GM18519 (cell line): Measurements from ENCODE around the gene SLC22A7.
"Not testable (repeated sequence)": the region's sequence is repeated elsewhere in the genome, so short reads cannot be mapped to it uniquely, and the experiment has no call there.

Source experiments
- ATAC-seq: cut with Tn5 transposase; IDR thresholded peaks from one replicate; pipeline ENCODE4 v1.9.1; 2021; ENCODE audit warnings: mild to moderate bottlenecking, moderate library complexity; ENCODE audit not compliant: unreplicated experiment, low FRiP score

Gene SLC22A7

GRCh38 chr6:43299338-43300293 lies 1.6 kb downstream of the SLC22A7 start:
- ATAC-seq = no peak

GRCh38 chr6:43301081-43301870 lies 3.2 kb downstream of the SLC22A7 start:
- ATAC-seq = no peak

DNA sequence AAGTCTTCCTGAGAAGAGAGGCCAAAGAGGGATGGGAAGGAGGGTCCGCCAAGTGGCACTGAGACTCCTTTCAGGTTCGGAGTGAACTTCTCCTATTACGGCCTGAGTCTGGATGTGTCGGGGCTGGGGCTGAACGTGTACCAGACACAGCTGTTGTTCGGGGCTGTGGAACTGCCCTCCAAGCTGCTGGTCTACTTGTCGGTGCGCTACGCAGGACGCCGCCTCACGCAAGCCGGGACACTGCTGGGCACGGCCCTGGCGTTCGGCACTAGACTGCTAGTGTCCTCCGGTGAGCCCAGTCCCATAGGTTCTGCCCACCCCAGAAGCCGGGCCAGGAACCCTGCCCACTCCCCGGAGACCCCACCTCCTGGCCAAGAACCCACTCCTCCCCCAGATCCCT lies 4.1 kb downstream of the SLC22A7 start:
- ATAC-seq = no peak

- ATAC-seq = not testable (repeated sequence)
Observed at GRCh38 chr6:43303006-43303405, 4.9 kb downstream of the SLC22A7 start.

GRCh38 chr6:43303751-43304331 lies 5.8 kb downstream of the SLC22A7 start:
- ATAC-seq = no peak

GRCh38 chr6:43304361-43304760 lies 6.3 kb downstream of the SLC22A7 start:
- ATAC-seq = no peak

DNA sequence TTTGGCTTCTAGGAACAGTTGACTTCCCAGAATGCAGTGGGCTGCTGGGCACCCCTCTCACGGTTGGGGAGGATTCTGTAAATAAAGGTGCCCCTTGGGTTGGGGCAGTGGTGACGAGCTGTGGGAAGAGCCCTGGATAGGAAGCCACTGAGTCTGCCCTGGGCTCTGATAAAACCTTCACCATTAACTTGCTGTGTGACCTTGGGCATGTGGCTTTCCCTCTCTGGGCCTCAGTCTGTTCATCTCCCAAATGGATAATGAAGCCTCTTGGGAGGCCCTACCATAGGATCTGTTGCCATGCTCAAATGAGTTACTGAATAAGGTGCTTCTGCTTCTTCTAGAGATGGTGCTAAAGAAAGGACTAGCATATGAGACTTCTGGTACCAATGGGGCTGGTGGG lies 6.8 kb downstream of the SLC22A7 start:
- no peak for ATAC-seq

GRCh38 chr6:43306086-43306485 lies 8.0 kb downstream of the SLC22A7 start:
- ATAC-seq = no peak

DNA sequence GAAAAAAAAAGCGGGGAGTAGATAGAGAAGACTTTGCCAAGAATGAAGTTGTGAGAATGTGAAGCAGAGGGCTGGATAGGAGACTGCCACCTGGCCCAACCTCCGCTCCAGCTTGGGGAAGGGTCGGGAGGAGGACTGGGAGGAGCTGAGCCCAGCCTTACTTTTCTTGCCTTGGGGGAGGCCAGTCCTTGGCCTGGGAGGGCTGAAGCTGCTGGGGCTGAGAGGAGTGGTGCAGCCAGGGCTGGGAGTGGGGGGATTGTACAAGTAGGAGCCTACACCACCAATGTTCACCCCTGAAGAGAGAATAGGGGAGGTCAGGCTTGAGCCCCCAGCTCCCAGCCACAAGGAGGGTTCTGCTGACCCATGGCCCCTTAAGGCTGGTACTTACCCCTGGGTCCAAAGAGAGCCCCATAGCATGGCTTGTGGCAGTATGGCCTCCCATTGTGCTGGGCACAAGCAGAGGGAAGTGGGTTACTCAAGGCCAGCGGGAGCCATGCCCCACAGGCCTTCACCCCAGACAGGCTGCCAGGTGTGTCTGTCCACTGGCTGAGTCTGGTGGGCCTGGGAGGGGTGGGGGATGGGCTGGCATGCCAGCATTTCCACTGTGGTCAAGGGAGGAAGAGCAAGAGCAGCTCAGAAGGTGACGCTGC lies 9.5 kb downstream of the SLC22A7 start:
- ATAC-seq = no peak

- ATAC-seq = no peak
Observed at GRCh38 chr6:43308101-43308989, 10.3 kb downstream of the SLC22A7 start, which contains the start of gene CRIP3. Gene CRIP3, minus strand, starts transcription at chr6:43308826. Its CDS starts 34 bp downstream, at chr6:43308792.

DNA sequence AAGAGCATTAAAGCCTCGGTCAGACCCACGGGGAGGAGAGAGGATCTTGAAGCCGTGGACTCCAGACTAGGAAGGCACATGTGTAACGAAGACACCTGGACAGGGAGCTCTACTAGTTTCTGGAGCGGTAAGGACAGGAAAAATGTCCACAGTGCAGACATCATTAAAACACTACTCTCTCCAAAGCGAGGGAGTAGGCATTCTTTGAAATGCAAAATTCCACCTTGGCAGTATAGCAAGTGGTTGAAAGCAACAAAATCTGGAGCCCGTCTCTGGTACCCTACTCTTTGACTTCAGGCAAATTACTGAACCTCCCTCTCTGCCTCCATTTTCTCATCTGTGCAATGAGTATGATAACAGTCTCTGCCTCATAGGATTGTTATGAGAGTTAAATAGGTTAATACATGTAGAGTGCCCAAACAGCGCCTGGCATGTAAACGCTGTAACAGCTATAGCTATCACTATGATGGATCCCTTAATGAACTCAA lies 11.0 kb downstream of the SLC22A7 start:
- ATAC-seq = no peak

GRCh38 chr6:43310134-43310533 lies 12.1 kb downstream of the SLC22A7 start:
- ATAC-seq = no peak

DNA sequence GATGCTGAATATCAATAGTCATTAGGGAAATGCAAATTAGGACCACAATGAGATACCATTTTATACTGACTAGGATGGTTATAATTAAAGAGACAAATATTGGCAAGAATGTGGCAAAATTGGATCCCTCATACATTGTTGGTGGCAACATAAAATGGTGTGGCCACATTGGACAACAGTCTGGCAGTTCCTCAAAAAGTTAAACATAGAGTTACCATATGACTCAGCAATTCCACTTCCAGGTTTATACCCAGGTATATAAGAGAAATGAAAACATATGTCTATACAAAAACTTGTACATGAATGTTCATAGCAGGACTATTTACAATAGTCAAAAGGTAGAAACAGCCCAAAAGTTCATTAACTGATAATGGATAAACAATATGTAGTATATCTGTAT lies 12.6 kb downstream of the SLC22A7 start:
- no peak for ATAC-seq

DNA sequence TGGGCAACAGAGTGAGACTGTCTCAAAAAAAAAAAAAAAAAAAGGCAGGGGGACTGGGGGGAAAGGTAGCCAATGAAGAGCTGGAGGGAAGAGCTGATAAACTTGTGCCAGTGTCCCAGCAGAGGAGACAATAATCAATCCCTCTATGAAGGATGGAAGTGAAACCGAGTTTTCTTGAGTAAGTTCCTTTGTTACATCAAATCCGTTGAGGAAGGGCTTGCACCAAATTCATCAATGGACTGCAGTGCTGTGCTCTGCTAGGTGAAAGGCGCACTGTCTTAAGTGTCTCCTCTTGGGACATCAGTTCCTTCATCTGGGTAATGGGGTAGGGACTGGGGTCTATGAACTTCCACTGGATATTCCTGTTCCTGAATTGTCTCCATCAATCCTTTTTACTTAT lies 13.6 kb downstream of the SLC22A7 start:
- no peak for ATAC-seq

DNA sequence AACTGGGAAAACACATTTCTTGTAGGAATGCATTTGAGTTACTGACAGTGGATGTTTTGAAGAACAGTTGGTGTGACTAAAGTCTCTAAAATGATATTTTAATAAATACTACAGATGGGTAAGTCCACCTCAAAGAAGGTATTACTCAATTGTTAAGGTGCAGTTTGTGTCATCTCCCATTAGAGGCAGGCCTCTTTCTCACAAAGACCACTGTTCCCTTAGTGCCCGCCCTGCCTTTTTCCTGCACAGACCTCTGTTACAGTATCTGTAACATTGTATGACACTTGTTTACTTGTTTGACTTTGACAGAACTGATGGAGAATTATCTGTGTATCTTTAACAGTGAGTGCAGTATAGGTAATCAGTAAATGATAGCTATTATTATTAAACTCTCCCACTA lies 15.8 kb downstream of the SLC22A7 start:
- no peak for ATAC-seq

- no peak for ATAC-seq
Observed at GRCh38 chr6:43318011-43318410, 20.0 kb downstream of the SLC22A7 start.

DNA sequence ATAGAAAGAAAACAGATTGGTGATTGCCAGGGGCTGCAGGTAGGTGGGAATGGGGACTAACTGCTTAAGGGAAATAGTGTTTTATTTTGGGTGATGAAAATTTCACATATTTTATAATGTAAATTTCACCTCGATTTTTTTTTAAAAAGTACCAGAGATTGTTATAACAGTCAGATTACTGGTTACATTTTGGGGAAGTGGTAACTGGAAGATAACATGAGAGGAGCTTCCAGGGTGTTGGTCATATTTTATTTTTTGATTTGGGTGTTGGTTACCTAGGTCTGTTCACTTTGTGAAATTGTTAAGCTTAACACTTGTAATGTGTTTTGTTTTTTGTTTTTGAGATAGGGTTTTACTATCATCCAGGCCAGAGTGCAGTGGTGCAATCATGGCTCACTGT lies 27.8 kb downstream of the SLC22A7 start:
- no peak for ATAC-seq

DNA sequence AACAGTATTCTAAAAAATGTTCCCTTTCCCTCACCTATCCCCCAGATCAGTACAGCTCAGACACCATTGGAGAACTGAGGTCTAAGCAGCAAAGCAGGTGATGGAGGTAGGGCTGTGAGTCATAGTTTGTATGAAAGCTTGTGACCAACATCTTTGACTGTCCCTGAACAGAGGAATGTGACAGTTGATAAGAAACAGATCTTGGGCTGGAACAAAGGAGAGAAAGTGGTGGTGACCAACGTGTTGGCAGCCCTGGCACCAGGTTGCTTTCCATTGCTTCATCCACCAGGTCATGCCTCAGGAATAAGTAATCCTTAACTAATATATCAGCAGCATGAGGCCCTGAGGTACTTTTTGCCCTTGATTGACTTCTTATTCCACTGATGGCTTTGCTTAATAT lies 30.5 kb downstream of the SLC22A7 start:
- no peak for ATAC-seq

- no peak for ATAC-seq
Observed at GRCh38 chr6:43331470-43331869, 33.4 kb downstream of the SLC22A7 start.
